Lung (tissue), 12 donors: ENCODE results near the gene GRID2. TPM values are rescaled to one million over a fixed set of nuclear protein-coding genes. Genes with fewer than 3 reads are reported as not detected.

Experiments
- ATAC-seq: fragments of 200-7000 bp; cut with Tn5 transposase; one replicate; pipeline ENCODE4 v1.9.1; 2020; ENCODE audit warnings: moderate number of reproducible peaks; ENCODE audit not compliant: insufficient read depth, low FRiP score
- DNase-seq, 3 donors: peaks; one replicate each; pipeline ENCODE4 v3.0.0-alpha.2; 2013 to 2017
- H3K27ac ChIP-seq, 2 donors: one replicate each; pipeline ENCODE4 v1.5.1; 2013; ENCODE audit warnings: mild to moderate bottlenecking in 2 of 2, moderate library complexity in 2 of 2, control low read depth in 1 of 2, inconsistent platforms in 1 of 2, low read depth in 1 of 2, low read length in 1 of 2
- H3K27me3 ChIP-seq, 3 donors: one replicate each; pipeline ENCODE4 v1.5.1; 2013; ENCODE audit warnings: low read length in 2 of 3; ENCODE audit not compliant: control insufficient read depth in 3 of 3, insufficient read depth in 3 of 3
- H3K36me3 ChIP-seq, 4 donors: one replicate each; pipeline ENCODE4 v1.5.1; 2013; ENCODE audit warnings: low read length in 4 of 4, mild to moderate bottlenecking in 1 of 4, moderate library complexity in 1 of 4; ENCODE audit not compliant: control insufficient read depth in 4 of 4, insufficient read depth in 4 of 4
- H3K4me1 ChIP-seq, 5 donors: one replicate each; pipeline ENCODE4 v1.5.1; 2013; ENCODE audit warnings: low read length in 5 of 5, mild to moderate bottlenecking in 2 of 5, moderate library complexity in 1 of 5; ENCODE audit not compliant: control insufficient read depth in 5 of 5, insufficient read depth in 5 of 5
- H3K4me3 ChIP-seq: one replicate; pipeline ENCODE4 v1.5.1; 2013; ENCODE audit warnings: mild to moderate bottlenecking, control low read depth, moderate library complexity
- H3K9ac ChIP-seq, 2 donors: one replicate each; pipeline ENCODE4 v1.5.1; 2013; ENCODE audit warnings: low read length in 2 of 2, control low read depth in 1 of 2; ENCODE audit not compliant: insufficient read depth in 1 of 2
- H3K9me3 ChIP-seq, 4 donors: one replicate each; pipeline ENCODE4 v1.5.1; 2013; ENCODE audit warnings: low read length in 3 of 4, mild to moderate bottlenecking in 1 of 4, moderate library complexity in 1 of 4; ENCODE audit not compliant: control insufficient read depth in 4 of 4, insufficient read depth in 3 of 4
- CTCF ChIP-seq: IDR thresholded peaks from 2 replicates; pipeline ENCODE4 v1.5.1; 2012; ENCODE audit warnings: mild to moderate bottlenecking; ENCODE audit errors: control extremely low read depth, extremely low read depth
- WGBS, 2 donors: extraction: QIAGEN DNeasy Blood & Tissue Kit; methylation state at CpG; one replicate each; pipeline ENCODE4 v1.1.7; 2013; 5-methylcytosine and 5-hydroxymethylcytosine counted together
- polyA plus RNA-seq, 2 donors: library from polyadenylated mRNA; stranded (reverse); fragments of 200-250 nt; gene quantifications; one replicate each; pipeline ENCODE4 v1.2.1, GENCODE V29; 2013
- total RNA-seq, 2 donors: library from RNA; depleted of rRNA in 1 of 2; stranded (reverse); fragments of >200 nt in 1 of 2; gene quantifications; one replicate each; pipeline ENCODE4 v1.2.1, GENCODE V29; 2014 to 2021
- donor health status: control.
- donor health status: control.
- donor health status: Bipolar disorder and iron deficiency.
- donor health status: healthy.
- donor health status: DM: yes; HTN: yes; CAD: no.

Gene GRID2
- total and polyA plus RNA-seq, 4 donors, result 0.09 to 1.3 TPM; not detected in 2

- Histone ChIP-seq H3K4me1 (no peaks in the 10 kb centered on the region), H3K27ac (no peak overlapping the region), H3K9me3 (no peaks in the 10 kb centered on the region), H3K9ac (no peak overlapping the region), H3K27me3 (no peaks in the 10 kb centered on the region), H3K36me3 (no peaks in the 10 kb centered on the region), H3K4me3 (no peak overlapping the region)
- ATAC-seq, result no peak
- no peak for TF ChIP-seq CTCF
- no peak for DNase-seq
- whole genome bisulfite sequencing, 2 donors, result 74 to 85% methylated on average over 1 of the region's 1 CpG
Measured at GRCh38 chr4:93414041-93414550, 1110.3 kb downstream of the GRID2 start.

GRCh38 chr4:93416344-93417128 lies 1112.8 kb downstream of the GRID2 start:
- no peaks in the 10 kb centered on the region for H3K4me1 ChIP-seq
- H3K9me3 ChIP-seq, result no peaks in the 10 kb centered on the region
- H3K27me3 ChIP-seq, result no peaks in the 10 kb centered on the region
- TF ChIP-seq CTCF, result no peak
- ATAC-seq, result no peak
- H3K4me3 ChIP-seq, result no peak overlapping the region
- 70 to 84% methylated on average over 4 of the region's 4 CpGs for WGBS, 2 donors
- no peak for DNase-seq
- no peak overlapping the region for H3K9ac ChIP-seq
- no peaks in the 10 kb centered on the region for H3K36me3 ChIP-seq
- no peak overlapping the region for H3K27ac ChIP-seq

- Histone ChIP-seq H3K9me3 (no peaks in the 10 kb centered on the region), H3K9ac (no peak overlapping the region), H3K27ac (no peak overlapping the region), H3K4me3 (no peak overlapping the region), H3K27me3 (no peaks in the 10 kb centered on the region), H3K36me3 (no peaks in the 10 kb centered on the region), H3K4me1 (no peaks in the 10 kb centered on the region)
- DNase-seq (no peak), ATAC-seq (no peak)
- TF ChIP-seq CTCF, result no peak
Measured at GRCh38 chr4:93431371-93431770, 1127.6 kb downstream of the GRID2 start.
